ENCODE data around the gene STKLD1. TPM values are rescaled to one million over a fixed set of nuclear protein-coding genes. Genes with fewer than 3 reads are reported as not detected.

Gene STKLD1
- total RNA-seq, 2 donors from 2014 or later: 0.95 TPM; not detected in 1

DNA sequence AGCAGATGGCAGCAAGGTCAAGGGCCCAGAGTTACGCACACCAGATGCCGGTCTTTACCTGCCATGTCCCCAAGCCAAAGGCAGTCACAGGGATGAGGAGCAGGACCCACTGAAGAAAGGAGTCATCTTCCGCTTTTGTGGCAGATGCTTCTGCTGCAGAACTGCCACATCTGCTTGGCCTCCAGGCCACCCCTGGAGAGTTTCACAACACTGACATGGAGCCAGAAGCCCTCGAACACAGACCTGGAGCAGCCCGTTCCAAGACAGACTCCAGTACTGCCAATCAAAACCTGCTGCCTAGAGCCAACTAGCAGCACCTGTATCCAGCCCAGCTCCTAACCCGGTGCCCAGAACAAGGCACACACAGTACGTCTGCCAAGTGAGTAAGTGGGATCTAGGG, 21.4 kb upstream of the STKLD1 start:
- Histone ChIP-seq H3K36me3 (ENCODE audit: control insufficient read depth, insufficient read depth, low read length) (peaks cover 47% of the 10 kb centered on the region), H3K27ac (ENCODE audit: low read depth, low read length) (no peak overlapping the region), H3K9me3 (ENCODE audit: control insufficient read depth, low read length) (no peaks in the 10 kb centered on the region), H3K27me3 (ENCODE audit: control insufficient read depth, insufficient read depth, low read length, poor library complexity, severe bottlenecking) (no peaks in the 10 kb centered on the region), H3K9ac (ENCODE audit: extremely low read depth, low read length, poor library complexity, severe bottlenecking) (no peak overlapping the region), H3K4me3 (ENCODE audit: low read length) (no peak overlapping the region), H3K4me1 (ENCODE audit: control insufficient read depth, insufficient read depth, low read length) (no peaks in the 10 kb centered on the region)
- peaks cover 8% of the 10 kb centered on the region for H3K4me1 Mint-ChIP-seq
- TF ChIP-seq, protein P1, sequence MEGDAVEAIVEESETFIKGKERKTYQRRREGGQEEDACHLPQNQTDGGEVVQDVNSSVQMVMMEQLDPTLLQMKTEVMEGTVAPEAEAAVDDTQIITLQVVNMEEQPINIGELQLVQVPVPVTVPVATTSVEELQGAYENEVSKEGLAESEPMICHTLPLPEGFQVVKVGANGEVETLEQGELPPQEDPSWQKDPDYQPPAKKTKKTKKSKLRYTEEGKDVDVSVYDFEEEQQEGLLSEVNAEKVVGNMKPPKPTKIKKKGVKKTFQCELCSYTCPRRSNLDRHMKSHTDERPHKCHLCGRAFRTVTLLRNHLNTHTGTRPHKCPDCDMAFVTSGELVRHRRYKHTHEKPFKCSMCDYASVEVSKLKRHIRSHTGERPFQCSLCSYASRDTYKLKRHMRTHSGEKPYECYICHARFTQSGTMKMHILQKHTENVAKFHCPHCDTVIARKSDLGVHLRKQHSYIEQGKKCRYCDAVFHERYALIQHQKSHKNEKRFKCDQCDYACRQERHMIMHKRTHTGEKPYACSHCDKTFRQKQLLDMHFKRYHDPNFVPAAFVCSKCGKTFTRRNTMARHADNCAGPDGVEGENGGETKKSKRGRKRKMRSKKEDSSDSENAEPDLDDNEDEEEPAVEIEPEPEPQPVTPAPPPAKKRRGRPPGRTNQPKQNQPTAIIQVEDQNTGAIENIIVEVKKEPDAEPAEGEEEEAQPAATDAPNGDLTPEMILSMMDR (conservative IDR thresholded peaks at IDR 0.05): no peak
- H3K27ac Mint-ChIP-seq: no peak overlapping the region
- peak overlapping the region; percentile 89 for H3K4me3 Mint-ChIP-seq
- no peak for DNase-seq
- no peaks in the 10 kb centered on the region for H3K9me3 Mint-ChIP-seq
- peaks cover 49% of the 10 kb centered on the region for H3K36me3 Mint-ChIP-seq (ENCODE audit: low read depth)
- 95 to 97% methylated on average over 5 to 7 of the region's 7 CpGs for WGBS, 2 experiments (ENCODE audit: insufficient coverage in 1 of 2, insufficient read length in 1 of 2)
- H3K27me3 Mint-ChIP-seq (ENCODE audit: insufficient read depth): no peaks in the 10 kb centered on the region

DNA sequence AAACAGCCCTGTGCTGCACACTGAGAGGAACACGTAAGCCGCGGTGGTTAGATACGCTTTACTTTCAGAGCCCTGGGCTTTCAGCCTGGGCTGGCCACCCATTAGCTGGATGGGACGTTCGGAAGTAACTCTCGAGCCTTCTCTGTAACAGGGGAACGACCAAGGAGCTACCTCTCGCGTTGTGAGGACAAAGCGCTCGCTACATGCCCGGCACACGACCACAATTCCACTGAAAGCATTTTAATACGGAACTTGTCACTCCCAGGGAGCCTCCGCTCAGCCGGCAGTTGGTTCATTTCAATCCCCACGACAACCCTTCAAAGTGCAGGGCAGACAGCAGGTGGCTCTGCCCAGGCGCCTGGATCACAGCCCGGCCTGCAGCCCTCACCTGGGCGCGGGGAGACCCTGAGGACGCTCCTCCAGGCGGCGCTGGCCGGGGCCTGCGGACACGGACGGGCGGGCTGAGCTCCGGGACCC, 20.2 kb upstream of the STKLD1 start:
- H3K36me3 ChIP-seq (ENCODE audit: control insufficient read depth, insufficient read depth, low read length): peaks cover 44% of the 10 kb centered on the region
- Mint-ChIP-seq H3K36me3 (ENCODE audit: low read depth) (peaks cover 39% of the 10 kb centered on the region), H3K4me3 (peak overlapping the region; percentile 89), H3K9me3 (no peaks in the 10 kb centered on the region), H3K27ac (peak overlapping the region; percentile 94), H3K4me1 (peaks cover 3% of the 10 kb centered on the region), H3K27me3 (ENCODE audit: insufficient read depth) (no peaks in the 10 kb centered on the region)
- H3K27me3 ChIP-seq (ENCODE audit: control insufficient read depth, insufficient read depth, low read length, poor library complexity, severe bottlenecking): no peaks in the 10 kb centered on the region
- H3K9ac ChIP-seq (ENCODE audit: extremely low read depth, low read length, poor library complexity, severe bottlenecking): peak overlapping the region; percentile 52
- WGBS, 2 experiments (ENCODE audit: insufficient coverage in 1 of 2, insufficient read length in 1 of 2): 1 to 4% methylated on average over 18 to 29 of the region's 31 CpGs
- H3K4me1 ChIP-seq (ENCODE audit: control insufficient read depth, insufficient read depth, low read length): no peaks in the 10 kb centered on the region
- peak overlapping the region; percentile 88 for H3K4me3 ChIP-seq (ENCODE audit: low read length)
- no peak overlapping the region for H3K27ac ChIP-seq (ENCODE audit: low read depth, low read length)
- TF ChIP-seq, protein P1 (conservative IDR thresholded peaks at IDR 0.05): peak; percentile 43
- no peaks in the 10 kb centered on the region for H3K9me3 ChIP-seq (ENCODE audit: control insufficient read depth, low read length)
- no peak for DNase-seq

DNA sequence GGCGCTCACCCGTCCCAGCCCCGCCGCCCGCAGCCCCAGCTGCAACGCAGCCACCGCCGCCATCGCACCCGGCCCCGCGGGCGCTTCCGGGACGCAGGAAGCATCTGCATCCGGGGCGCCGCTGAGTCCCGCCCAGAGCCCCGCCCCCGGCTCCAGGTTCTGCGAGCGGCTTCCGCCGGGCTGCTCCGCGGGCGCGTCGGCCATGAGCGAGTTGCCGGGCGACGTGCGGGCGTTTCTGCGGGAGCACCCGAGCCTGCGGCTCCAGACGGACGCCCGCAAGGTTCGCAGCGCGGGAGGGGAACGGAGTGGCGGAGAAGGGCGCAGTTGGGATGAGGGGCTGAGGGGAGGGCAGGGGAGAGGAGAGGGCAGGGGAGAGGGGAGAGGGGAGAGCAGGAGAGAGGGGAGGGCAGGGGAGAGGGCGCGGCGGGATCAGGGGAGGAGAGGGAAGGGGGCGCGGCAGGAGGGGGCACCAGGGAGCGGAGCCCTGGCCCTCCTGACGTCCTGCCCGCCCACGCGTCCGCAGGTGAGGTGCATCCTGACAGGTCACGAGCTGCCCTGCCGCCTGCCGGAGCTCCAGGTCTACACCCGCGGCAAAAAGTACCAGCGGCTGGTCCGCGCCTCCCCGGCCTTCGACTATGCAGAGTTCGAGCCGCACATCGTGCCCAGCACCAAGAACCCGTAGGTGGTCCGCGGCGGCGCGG, 19.6 kb upstream of the STKLD1 start, which contains the start of the genes SURF1 and SURF2:
SURF1 (minus strand) TSS at position 97 of the 701 bp plus-strand sequence; CDS start at position 63, 34 bp downstream.
SURF2 (plus strand) TSS at position 160 of the 701 bp plus-strand sequence; CDS start at position 203, 43 bp downstream.
- Mint-ChIP-seq H3K9me3 (no peaks in the 10 kb centered on the region), H3K36me3 (ENCODE audit: low read depth) (peaks cover 36% of the 10 kb centered on the region), H3K4me3 (peak within 1 kb of the TSS; percentile 89), H3K4me1 (peaks cover 3% of the 10 kb centered on the region), H3K27ac (peak within 1 kb of the TSS; percentile 94), H3K27me3 (ENCODE audit: insufficient read depth) (no peaks in the 10 kb centered on the region)
- H3K9ac ChIP-seq (ENCODE audit: extremely low read depth, low read length, poor library complexity, severe bottlenecking): peak within 1 kb of the TSS; percentile 52
- TF ChIP-seq, protein P1 (conservative IDR thresholded peaks at IDR 0.05): peak; percentile 40
- no peak within 1 kb of the TSS for H3K27ac ChIP-seq (ENCODE audit: low read depth, low read length)
- 0% methylated on average over 9 to 78 of the region's 78 CpGs for WGBS, 2 experiments (ENCODE audit: insufficient coverage in 1 of 2, insufficient read length in 1 of 2)
- H3K4me1 ChIP-seq (ENCODE audit: control insufficient read depth, insufficient read depth, low read length): no peaks in the 10 kb centered on the region
- DNase-seq: peak; percentile 95
- H3K36me3 ChIP-seq (ENCODE audit: control insufficient read depth, insufficient read depth, low read length): peaks cover 44% of the 10 kb centered on the region
- H3K9me3 ChIP-seq (ENCODE audit: control insufficient read depth, low read length): no peaks in the 10 kb centered on the region
- H3K27me3 ChIP-seq (ENCODE audit: control insufficient read depth, insufficient read depth, low read length, poor library complexity, severe bottlenecking): no peaks in the 10 kb centered on the region
- peak within 1 kb of the TSS; percentile 88 for H3K4me3 ChIP-seq (ENCODE audit: low read length)
